Occipital lobe (tissue), 2 donors: ENCODE results near the gene UBE2H. TPM values are rescaled to one million over a fixed set of nuclear protein-coding genes. Genes with fewer than 3 reads are reported as not detected.
"Not testable (repeated sequence)": the region's sequence is repeated elsewhere in the genome, so short reads cannot be mapped to it uniquely, and the experiment has no call there.

Experiments
- DNase-seq: peaks from one replicate; lab custom pipeline; 2025; lab: John Stamatoyannopoulos, UW
- total RNA-seq: library from RNA; depleted of rRNA; stranded (reverse); fragments of >200 nt; gene quantifications from one replicate; pipeline ENCODE4 v1.2.3, GENCODE V29; 2014

UBE2H gene
- 85.2 TPM for total RNA-seq

DNA sequence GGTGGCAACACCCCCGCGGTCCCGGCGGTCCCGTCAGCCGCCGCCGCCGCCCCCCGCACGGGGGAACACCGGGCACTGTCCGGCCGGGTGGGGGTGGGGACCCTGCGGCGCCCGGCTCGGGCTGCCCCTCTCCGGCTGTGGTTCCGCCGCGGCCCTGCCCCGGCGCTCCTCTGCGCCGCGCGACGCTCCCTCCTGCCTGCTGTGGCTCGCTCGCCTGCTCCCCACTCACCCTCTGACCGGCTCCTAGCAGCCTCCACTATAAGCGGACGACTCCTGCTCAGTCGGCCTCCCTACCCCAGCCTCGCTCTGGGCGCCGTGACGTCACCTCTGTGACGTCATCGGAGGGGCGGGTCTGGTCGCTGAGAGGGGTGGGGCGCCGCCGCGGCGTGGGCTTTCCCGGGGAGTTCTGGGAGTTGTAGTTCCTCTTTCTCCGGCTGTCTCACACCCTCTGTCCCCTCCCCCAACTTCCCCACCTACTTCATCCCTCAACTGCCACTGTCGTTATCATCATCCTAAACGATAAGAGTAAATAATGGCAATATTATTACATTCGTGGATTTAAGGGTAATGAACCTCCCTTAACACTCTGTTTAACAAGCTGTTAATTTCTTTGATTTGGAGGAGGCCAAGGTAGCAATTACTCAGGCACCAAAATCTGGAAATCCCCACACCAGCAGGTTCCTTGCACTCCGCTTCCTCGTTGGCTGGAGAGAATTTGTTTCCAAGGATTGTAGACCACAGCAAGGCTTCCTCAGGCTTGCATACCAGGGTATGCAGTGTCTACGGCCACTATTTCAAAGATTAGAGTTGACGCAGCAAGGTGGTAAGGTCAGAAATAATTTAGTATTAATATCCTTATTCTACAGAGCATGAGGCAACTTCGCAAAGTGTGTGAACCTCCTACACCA, at the start of gene UBE2H:
Gene UBE2H, minus strand, starts transcription at position 308 of the 908 bp plus-strand sequence. CDS start 405 bp downstream, outside the sequence.
- peak; percentile 92 for DNase-seq

DNA sequence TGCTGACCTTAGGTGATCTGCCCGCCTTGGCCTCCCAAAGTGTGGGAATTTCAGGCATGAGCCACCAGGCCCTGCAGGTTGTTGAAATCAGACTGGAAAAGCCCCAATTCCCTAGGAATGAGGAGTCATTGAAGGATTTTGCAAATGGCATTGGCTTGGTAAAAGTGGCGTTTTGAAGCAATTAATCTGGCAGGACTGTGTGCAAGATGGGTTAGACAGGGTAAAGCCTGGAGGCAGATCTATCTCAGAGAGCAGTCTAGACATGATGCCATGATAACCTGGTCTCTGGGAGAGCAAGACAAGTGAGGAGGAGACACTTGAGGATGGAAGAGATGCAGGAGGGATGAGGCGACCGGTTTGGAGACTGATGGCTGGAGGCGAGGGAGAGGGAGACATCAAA, 45.7 kb upstream of the UBE2H start:
- no peak for DNase-seq

DNA sequence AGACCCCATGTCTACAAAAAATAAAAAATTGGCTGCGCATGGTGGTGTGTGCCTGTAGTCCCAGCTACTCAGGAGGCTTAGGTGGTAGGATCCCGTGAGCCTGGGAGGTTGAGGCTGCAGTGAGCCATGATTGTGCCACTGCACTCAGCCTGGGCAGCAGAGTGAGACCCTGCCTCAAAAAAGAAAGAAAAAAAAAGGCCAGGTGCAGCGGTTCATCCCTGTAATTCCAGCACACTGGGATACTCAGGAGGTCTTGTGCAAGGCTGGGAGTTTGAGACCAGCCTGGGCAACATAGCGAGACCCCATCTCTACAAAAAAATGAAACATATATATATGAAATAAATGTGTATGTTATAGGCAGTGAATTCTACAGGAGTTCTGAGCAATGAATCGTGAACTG, 44.5 kb upstream of the UBE2H start:
- no peak for DNase-seq

DNA sequence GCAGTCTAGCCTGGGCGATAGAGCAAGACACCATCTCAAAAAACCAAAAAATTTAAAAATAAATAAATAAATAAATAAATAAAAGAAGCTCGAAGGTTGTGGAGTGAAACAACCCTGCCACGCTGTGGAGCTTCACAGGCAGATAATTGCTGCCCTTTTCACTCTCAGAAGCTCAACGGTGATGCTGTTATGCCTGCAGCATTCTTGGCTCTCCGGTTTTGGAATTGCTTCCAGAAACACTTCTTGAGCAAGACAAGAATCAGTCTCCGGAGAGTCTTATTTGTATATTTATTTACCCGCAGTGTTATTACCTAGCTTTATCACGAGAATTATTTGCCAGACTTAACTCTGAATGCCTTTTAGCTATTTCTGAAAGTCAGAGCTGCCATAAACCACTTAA, 40.5 kb upstream of the UBE2H start:
- no peak for DNase-seq

DNA sequence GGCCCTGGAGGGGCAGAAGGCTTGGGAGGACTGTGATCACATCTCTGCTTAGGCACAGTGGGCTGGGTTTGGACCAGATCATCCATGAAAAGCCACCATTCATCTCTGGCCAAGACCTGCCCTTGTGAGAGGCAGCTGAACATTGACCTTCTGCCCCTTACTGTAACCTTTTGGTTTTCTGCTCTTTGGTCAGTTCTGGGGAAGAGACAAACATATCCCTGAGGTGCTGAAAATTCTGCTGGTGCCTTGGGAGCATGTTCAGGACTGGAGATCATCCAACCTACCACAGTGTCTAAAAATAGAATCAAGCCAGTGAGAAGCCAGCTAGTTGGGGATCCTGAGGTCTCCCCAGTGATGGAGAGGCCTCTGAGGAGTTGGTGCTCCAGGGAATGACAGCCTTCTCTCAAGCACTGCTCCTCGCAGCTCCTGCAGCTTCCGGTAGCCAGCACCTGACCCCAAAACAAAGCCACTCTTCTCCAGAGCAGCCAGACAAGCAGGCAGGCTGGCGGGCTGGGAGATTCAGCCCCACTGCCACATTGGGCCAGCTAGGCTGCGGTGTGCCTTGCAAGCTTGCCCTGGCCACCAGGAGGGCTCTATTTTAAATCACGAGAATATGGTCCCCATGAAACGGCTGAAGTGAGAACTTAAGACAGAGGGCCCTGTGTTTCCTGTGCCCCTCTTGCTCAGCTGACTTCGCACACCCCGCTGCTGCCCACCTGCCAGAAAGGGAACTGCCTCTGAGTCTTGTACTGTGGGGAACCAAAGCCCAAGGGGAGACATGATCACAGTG, 37.8 kb upstream of the UBE2H start:
- no peak for DNase-seq

DNA sequence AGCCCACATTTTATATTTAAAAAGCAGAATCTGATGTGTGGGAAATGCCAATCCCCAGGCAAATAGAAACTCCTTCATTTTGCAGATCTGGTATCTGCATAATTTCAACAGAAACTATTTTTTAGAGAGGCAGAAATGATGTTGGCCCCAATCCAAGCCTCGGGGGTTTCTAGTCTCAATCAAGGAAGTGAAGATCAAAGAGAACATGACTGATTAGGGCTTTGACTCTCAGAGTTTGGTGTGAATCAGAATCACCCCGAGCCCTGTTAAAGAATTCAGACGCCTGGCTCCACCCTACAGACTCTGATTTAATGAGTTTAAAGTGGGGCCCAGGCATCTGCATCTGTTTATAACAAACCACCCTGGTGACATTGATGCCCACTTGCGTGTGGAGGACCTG, 36.7 kb upstream of the UBE2H start:
- DNase-seq = no peak

DNA sequence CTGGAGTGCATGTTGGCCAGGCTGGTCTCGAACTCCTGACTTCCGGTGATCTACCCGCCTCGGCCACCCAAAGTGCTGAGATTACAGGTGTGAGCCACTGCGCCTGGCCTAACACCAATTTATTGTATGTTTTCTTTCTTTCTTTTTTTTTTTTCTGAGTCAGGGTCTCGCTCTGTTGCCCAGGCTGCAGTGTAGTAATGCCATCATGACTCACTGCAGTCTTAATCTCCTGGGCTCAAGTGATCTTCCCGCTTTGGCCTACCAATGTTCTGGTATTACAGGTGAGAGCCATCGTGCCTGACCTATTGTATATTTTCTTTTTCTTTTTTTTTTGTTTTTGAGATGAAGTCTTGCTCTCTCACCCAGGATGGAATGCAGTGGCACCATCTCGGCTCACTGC, 33.8 kb upstream of the UBE2H start:
- DNase-seq = no peak

DNA sequence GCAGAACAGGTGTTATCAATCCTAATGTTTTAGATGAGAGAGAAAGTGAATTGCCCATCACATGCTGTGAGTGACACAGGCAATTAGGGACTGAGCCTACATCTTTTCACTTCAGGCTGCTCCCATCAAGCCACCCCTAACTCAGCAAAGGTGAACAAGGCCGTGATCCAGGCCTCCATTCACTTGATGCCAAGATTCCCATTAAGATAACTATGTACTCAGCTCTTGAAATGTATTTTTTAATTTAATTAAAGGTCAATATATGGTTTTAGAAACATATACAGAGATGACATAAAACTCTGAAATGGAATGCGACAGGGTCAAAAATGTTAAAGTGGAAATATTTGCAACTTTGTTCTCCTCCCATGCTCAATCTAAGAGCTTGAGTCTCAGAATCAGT, 27.9 kb upstream of the UBE2H start:
- DNase-seq = no peak

DNA sequence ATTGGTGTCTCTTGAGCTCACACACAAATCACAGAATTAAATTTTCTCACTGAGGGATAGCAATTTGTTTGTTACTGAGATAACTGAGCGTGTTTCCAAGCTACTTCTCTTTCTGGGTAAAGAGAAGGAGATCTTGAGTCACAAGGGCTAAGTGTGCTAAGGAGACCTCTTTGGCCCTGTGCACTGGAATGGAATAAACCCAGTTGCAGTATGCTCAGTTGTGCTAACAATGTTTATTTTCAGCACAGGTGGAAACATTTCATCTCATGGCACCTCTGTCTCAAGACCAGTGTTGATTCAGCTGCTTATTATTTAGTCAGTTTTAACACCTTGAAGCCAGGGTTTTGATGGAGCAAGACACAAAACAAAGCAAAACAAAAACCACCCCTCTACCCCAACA, 22.5 kb upstream of the UBE2H start:
- no peak for DNase-seq

DNA sequence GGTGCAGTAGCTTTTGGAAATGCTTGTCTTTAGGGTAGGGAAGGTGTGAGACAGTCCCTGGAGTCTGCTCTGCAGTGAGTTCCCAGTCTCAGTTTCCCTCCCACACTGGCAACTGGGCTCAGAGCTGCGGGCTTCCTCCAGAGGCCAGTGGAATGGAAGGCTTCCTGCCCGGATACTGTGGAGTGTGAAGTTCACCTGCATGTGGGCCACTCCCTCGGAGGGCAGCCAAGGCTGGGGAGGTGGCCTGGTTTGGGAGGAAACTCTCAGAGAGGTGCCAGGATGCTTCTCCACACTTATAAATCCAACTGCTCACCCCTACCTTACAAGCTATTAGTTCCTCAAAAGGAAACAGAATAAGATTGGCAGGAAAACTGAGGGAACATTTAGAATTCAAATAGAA, 18.1 kb upstream of the UBE2H start:
- DNase-seq = no peak

DNA sequence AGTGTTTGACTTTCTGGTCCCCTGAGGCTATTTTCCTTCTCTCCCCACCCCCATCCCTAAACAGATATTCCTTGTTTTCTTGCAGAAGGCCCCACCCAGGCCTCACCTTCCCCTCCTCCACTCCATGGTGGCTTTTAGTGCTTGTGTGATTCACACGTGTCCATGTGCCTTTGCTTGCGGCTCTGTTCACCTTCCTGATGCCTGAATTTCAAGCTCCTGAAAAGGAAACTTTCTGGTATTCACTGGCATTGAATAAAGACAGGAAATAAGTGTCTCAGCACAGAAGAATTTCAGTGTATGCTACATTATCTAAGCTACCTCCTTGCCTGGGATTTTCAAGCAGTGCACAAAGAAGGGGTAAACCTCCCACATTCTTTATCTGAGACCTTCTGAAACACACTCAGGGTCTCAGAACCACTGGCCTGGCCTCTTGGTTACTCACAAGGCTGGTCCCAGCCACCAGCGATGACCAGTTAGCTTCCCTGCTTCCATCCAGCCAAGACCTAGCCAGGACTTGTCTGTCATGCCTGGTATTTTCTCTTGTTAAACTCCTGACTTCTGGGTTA, 17.2 kb upstream of the UBE2H start:
- DNase-seq = no peak

DNA sequence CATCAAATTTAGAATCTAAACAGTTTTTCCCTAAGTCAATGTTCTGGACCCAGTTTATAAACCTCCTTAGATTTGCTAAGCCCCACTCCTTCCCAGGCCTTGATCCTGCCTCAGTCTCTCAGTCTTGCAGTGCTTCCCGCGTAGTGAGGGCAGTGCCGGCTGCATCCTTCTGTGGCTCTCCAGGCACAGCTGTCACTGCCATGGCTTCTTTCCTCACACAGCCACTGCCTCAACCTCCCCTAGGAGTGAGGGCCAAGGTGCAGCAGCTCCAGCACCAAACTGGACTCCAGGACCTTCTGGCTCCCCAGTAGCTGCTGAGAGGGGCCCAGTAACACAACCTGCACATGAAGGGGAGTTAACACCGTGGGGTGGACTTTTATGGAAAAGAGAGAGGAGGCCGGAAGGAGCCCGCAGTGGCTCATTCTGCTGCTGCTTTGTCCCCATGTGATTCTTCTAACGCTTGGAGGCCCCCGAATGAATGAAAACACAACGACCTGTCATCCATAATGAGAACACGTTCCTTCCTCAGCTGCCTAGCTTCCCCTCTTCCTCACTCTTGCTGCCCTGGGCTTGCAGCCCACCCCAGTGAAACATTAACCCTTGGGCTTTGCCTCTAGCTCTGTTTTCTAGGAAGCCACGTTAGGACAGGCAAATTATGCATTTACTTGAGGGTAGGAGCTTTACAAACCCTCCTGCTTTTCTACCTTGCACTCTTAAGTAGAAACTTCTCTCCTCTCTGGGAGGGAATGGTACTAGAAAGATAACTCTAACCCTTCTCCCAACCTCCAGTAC, 16.0 kb upstream of the UBE2H start:
- DNase-seq = no peak

DNA sequence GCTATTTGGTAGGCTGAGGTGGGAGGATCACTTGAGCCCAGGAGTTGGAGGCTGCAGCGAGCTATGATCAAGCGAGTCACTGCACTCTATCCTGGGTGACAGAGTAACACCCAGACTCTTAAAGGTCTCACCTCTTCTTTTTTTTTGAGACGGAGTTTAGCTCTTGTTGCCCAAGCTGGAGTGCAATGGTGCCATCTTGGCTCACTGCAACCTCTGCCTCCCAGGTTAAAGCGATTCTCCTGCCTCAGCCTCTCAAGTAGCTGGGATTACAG, 7.4 kb upstream of the UBE2H start:
- not testable (repeated sequence) for DNase-seq

DNA sequence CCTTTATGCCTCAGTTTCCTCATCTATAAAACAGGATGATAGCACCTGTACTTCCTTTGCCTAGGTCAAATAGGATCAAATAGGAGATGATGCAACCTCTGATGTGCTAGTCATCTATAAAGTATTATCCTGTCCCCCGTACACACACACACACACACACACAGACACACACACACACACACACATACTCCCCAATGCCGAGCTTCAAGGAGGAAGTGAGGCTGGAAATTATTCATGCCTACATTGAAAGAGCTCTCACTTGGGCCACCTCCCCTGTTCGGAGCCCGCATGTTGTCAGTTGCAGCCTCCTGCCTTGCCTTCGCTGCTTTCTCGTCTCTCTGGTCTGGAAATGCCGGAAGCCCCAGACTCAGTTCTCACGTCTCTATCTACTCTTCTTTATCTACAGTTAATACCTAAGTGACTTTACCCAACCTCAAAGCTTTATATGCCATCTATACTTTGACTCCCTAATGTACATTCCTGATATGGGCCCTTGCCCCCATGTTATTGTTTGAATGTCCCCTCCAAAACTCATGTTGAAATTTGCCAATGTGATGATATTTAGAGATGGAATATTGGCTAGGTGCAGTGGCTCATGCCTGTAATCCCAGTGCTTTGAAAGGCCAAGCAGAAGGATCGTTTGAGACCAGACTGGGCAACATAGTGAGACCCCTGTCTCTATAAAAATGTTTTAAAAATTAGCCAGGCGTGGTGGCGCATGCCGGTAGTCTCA, 6.9 kb upstream of the UBE2H start:
- DNase-seq = no peak

DNA sequence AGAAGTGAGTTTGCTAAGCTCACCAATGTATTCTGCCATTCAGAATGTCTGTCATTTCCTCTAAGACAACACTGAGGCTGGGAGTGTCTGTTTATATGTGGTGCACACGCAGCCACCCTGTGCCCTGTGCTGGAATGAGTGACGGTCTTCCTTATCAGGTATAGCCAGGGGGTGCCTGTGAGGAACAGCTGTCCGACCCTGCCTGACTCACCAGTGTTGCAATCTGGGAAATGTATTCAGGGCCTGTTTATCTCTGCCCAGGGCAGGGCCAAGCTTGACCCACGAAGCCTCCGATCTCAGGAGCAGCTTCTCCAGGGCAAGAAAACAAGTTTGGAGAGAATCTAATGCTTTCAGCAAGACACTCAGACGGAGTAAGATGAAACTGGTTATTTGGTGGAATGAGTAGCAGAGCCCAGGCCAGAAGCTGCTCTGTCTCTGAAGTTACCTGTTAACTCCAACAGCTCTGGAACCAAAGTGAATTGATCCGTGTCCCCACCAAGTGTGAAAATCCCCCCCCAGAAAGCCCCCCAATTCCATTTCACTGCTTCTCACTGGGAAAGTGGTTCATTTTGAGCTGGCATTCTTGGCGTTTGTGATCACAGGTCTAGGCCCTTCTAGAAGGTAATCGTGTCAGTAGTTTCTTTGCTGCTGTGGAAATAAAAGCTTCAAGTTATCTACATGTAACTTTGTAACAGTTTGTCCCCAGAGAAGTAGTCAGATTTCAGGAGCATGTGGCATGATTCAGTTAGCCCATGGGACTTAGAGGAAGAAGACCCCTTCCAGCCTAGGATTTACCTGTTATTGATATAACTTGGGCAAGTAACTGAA, 6.1 kb upstream of the UBE2H start:
- no peak for DNase-seq

DNA sequence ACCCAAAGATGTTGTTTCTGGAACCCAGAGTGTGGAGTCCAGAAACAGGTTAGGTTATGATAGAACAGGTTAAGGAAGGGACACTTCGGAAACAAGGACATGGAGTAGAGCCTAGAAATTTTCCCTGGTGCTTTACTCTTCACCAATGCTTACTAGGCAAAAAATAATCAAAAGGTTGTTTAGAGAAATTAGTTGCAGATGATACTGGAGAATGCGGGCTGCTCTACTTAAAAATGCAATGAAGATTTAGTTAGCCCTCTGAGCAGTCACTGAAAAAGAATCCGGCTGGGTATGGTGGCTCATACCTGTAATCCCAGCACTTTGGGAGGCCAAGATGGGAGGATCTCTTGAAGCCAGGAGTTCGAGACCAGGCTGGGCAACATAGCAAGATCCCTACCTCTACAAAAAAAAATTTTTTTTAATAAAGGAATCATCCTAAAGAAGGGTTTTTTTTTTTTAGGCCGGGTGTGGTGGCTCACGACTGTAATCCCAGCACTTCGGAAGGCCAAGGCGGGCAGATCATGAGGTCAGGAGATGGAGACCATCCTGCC, 3.3 kb upstream of the UBE2H start:
- no peak for DNase-seq

DNA sequence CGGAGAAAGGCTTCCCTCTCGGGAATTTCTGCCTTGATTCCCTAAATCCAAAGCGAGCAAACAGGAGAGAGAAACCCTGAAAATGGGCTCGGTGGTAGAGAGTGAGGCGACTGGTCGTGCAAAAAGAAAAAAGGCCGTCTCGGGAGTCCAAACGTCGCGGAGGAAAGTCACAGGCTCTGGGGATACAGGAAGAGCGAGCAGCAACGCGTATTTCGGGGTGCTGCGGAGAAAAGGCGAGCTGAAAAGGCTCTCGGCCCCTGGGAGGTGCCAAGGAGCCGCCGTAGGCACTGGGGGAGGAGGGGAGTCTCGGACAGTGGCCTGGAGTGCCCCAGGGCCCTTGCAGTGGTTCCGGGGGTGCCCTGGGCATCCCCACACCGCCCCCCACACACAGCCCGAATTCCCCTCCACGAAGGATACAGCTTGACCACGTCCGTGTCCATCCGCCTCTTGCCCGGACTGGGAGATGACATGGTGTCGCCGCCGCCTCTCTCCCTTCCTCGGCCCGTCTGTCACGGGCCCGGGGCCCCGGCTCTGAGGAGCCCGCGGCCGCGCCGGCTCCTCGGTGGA, 591 bp downstream of the UBE2H start:
- DNase-seq = peak; percentile 40

DNA sequence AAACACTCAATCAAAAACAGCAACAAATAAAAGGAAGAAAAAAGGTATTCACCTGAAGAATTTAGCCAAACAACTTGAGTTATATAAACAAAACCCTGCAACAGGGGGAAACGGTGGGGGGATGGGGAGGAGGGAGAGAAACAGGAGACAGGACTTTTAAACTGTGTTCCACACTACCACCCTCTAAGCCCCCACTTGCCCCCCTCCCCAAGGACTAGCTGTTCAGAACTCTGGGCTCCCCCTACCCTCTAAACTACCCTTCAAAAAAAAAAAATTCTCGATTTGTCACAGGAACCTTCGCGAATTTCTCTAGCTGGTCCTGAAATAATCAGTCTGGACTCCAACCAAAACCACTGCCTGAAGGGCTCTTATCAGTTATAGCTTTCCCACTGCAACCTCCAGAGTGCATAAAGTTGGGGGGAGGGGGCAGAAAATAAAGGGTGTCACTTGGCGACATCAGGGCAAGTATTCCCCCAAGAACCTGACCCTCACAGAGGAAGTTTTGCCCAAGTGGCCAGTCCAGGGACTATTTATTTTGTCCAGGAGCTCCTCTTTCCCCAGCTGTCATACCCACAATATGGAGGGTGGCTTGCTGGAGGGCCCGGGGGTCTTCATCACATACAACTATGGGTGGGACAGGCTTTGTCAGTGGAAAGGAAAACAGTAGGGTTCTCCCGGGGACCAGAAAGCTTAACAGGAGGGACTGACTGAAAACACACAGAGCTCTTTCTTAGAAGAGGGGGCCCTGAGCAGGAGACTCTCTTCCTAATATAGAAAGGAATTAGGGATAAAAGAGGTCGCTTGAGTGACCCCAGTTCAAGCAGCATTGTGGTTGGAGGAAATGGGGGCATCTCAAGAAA, 1.3 kb downstream of the UBE2H start:
- no peak for DNase-seq

DNA sequence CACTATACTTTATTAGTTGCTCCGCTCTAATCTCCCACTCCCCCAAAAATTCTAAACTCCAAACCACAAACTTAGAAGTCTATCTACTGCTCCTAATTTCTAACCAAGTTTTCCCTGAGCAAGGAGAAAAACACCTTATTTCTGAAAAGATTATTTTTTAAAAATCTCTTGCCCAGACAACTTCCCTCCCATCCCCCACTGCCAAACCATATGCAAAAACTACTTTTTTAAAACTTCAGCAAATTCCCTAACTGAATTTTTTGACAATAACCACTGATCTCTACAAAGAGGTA, 1.9 kb downstream of the UBE2H start:
- no peak for DNase-seq
